Psoas muscle (tissue), 8 donors: ENCODE data around the gene SPDL1. TPM values are rescaled to one million over a fixed set of nuclear protein-coding genes. Genes with fewer than 3 reads are reported as not detected.

Experiments
- ATAC-seq, 4 donors: fragments of 200-7000 bp; cut with Tn5 transposase; one replicate each; pipeline ENCODE4 v1.9.1; 2020; ENCODE audit warnings: moderate library complexity in 3 of 4, mild to moderate bottlenecking in 2 of 4
- DNase-seq, 2 donors: peaks; one replicate each; pipeline ENCODE4 v3.0.0-alpha.2; 2020
- H3K27ac ChIP-seq: fragments of 200-600 bp; one replicate; pipeline ENCODE4 v1.8.0; 2022
- H3K27me3 ChIP-seq, 3 donors: fragments of 200-600 bp in 1 of 3; one replicate each; pipeline versions ENCODE4 v1.6.1 to v1.8.0; 2013 to 2022; ENCODE audit warnings: low read length in 2 of 3, mild to moderate bottlenecking in 2 of 3, moderate library complexity in 1 of 3; ENCODE audit not compliant: insufficient read depth in 3 of 3
- H3K36me3 ChIP-seq, 2 donors: fragments of 200-600 bp in 1 of 2; one replicate each; pipeline versions ENCODE4 v1.6.1 to v1.8.0; 2013 to 2022; ENCODE audit warnings: low read depth in 1 of 2, mild to moderate bottlenecking in 1 of 2, moderate library complexity in 1 of 2; ENCODE audit not compliant: insufficient read depth in 1 of 2
- H3K4me1 ChIP-seq: fragments of 200-600 bp; one replicate; pipeline ENCODE4 v1.8.0; 2022
- H3K4me3 ChIP-seq: fragments of 200-600 bp; one replicate; pipeline ENCODE4 v1.8.0; 2022; ENCODE audit warnings: mild to moderate bottlenecking
- H3K9me3 ChIP-seq: fragments of 200-600 bp; one replicate; pipeline ENCODE4 v1.8.0; 2022
- whole genome bisulfite sequencing, 3 donors: extraction: QIAGEN DNeasy Blood & Tissue Kit; methylation state at CpG; one replicate each; pipeline versions ENCODE4 v1.1.6 to v1.1.7; 2013; 5-methylcytosine and 5-hydroxymethylcytosine counted together
- intact Hi-C, 2 donors: fragments of 100-400 bp; cut with DNase I; formaldehyde crosslinking; loops; one replicate each; pipeline versions ENCODE4 v1.11.0 to v1.14.2; 2022
- polyA plus RNA-seq, 3 donors: library from polyadenylated mRNA; stranded (reverse); fragments of 200-250 nt; gene quantifications; one replicate each; pipeline ENCODE4 v1.2.3, GENCODE V29; 2013
- total RNA-seq, 4 donors: library from RNA; stranded (reverse); fragmentation: NEBNext Ultra II Directional in 2 of 4; extraction: Animal tissue kit (Norgen Biotek cat#: 25700) in 2 of 4; gene quantifications; one replicate each; pipeline versions ENCODE4 v1.2.1 to v1.2.4, GENCODE V29; 2021 to 2023
- TF ChIP-seq, protein P1 (sequence below): fragments of 200-600 bp; IDR thresholded peaks from one replicate; pipeline ENCODE4 v1.8.0; 2022; ENCODE audit warnings: antibody characterized with exemption
- donor health status: healthy with polysubstance abuse.
- donor health status: DM: no; HTN: no; CAD: no; lungs with moderate emphysema.
- donor health status: Bipolar disorder and iron deficiency.
- donor health status: healthy.
- donor health status: DM: yes; HTN: yes; CAD: no.
- donor health status: DM: no; HTN: no; CAD: no.
- donor health status: DM: no; HTN: no; CAD: no.
- donor health status: DM: yes; HTN: yes; CAD: no.

Gene SPDL1
- total and polyA plus RNA-seq, 7 donors = 1.7 to 6.3 (median 2.8) TPM

DNA sequence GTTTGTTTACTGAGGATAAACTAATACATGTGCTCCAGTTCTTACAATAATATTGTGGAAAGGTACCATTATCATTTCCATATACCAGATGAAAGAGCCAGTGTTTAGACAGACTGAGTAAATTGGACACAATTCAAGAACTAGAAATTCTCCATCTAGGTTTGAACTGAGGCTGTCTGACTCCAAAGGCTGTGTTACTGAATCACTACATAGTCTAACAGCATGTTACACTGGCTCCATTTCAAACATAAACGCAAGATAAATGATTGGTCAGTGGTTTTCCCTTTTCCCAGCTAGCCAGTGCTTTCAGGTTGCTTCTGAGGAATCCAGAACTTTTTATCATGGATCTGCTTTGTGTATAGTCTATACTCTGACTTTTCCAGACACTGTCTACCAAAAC lies 8.1 kb downstream of the SPDL1 start:
- Histone ChIP-seq H3K36me3 (peaks cover 9 to 82% of the 10 kb centered on the region in 2 donors), H3K27ac (no peak overlapping the region), H3K9me3 (no peaks in the 10 kb centered on the region), H3K4me1 (no peaks in the 10 kb centered on the region), H3K4me3 (no peak overlapping the region), H3K27me3 (no peaks in the 10 kb centered on the region)
- TF ChIP-seq, protein P1, sequence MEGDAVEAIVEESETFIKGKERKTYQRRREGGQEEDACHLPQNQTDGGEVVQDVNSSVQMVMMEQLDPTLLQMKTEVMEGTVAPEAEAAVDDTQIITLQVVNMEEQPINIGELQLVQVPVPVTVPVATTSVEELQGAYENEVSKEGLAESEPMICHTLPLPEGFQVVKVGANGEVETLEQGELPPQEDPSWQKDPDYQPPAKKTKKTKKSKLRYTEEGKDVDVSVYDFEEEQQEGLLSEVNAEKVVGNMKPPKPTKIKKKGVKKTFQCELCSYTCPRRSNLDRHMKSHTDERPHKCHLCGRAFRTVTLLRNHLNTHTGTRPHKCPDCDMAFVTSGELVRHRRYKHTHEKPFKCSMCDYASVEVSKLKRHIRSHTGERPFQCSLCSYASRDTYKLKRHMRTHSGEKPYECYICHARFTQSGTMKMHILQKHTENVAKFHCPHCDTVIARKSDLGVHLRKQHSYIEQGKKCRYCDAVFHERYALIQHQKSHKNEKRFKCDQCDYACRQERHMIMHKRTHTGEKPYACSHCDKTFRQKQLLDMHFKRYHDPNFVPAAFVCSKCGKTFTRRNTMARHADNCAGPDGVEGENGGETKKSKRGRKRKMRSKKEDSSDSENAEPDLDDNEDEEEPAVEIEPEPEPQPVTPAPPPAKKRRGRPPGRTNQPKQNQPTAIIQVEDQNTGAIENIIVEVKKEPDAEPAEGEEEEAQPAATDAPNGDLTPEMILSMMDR = no peak
- no peak for DNase-seq
- intact Hi-C loops = no loop called here
- 0 to 56% (median 51%) methylated on average over 1 of the region's 1 CpG for WGBS, 3 donors
- ATAC-seq = no peak

DNA sequence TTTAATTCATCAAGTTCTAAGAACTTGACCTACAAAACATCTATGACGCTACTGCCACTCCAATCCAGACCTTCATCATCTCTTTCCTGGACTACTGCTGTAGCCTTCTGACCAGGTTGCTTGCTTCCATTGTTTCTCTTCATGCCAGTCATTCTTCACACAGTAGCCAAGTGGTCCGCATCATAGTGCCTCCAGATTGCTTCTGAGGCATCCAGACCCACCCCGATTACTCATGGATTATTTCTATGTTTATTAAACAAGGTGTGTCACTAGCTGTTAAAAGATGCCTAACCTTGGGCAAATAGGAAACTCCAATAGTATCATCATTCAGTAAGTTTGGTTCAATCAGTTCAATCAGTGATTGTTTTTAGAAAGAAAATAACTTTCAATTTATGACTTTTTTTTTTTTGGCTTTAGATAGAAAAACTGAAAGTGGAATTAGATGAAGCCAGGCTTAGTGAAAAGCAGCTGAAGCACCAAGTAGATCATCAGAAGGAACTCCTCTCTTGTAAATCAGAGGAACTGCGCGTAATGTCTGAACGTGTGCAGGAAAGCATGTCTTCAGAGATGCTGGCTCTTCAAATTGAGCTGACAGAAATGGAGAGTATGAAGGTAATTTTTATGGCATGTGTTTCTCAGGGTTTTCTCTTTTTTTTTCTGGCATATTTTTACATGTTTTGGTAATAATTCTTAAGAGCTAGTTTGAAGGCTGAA lies 9.5 kb downstream of the SPDL1 start:
- Histone ChIP-seq H3K27ac (no peak overlapping the region), H3K4me3 (no peak overlapping the region), H3K27me3 (no peaks in the 10 kb centered on the region), H3K9me3 (no peaks in the 10 kb centered on the region), H3K4me1 (no peaks in the 10 kb centered on the region), H3K36me3 (peaks cover 9 to 97% of the 10 kb centered on the region in 2 donors)
- intact Hi-C loops = no loop called here
- ATAC-seq (no peak), DNase-seq (no peak)
- WGBS, 3 donors = 95 to 96% (median 96%) methylated on average over 6 of the region's 6 CpGs
- TF ChIP-seq, protein P1 = no peak

DNA sequence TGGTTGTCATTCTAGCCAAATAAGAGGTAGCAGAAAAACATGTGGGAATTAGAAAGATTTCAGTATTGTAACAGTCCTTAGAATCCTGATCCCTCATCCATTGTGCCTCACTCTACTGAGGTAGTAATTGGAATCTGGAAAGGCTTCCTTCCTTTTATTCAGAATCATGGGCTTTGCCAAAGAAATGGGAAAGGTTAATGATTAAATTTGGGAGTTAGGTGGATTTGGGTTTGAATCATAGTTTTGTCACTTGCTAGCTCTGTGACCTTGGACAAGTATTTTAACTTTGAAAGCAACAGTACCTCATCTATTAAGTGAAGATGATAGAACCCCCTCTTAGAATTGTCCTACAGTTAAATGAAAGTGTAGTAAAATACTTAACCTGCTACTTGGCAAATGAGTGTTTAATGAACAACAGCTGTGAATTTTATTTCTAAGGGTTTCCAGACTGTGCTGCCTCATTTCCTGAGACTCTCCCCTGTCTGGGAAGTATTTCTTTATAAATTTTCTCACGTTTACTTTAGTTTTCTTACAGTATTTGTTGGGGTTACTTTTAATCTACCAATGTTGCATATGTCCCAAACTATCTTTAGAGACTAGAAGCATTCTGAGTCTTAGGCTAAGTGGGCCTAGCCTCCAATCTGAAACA lies 11.7 kb downstream of the SPDL1 start:
- WGBS, 3 donors = 73 to 91% (median 84%) methylated on average over 1 of the region's 1 CpG
- ATAC-seq = no peak

DNA sequence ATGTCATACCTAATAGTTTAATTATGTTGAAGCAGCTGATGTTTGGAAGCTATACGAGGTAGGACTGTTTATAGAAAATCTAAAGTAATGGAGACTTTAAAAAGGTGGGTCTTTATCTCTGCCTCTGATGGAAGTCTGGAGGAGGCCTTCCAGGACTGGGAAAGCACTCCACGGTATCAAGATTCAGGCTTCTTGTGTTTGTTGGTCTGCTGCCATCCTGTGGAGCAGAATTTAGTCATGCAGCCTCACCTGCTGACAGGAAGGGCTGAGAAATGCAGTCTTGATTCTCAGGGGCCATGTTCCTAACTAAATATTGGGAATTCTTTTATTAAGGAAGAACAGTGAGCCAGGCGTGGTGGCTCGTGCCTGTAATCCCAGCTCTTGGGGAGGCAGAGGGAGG lies 15.9 kb downstream of the SPDL1 start:
- H3K27ac ChIP-seq = no peak overlapping the region
- TF ChIP-seq, protein P1 = no peak
- H3K9me3 ChIP-seq = no peaks in the 10 kb centered on the region
- intact Hi-C loops = no loop called here
- 85 to 96% (median 86%) methylated on average over 4 of the region's 4 CpGs for WGBS, 3 donors
- no peaks in the 10 kb centered on the region for H3K27me3 ChIP-seq
- ATAC-seq = no peak
- no peak overlapping the region for H3K4me3 ChIP-seq
- peaks cover 3 to 99% of the 10 kb centered on the region in 2 donors for H3K36me3 ChIP-seq
- no peaks in the 10 kb centered on the region for H3K4me1 ChIP-seq
- DNase-seq = no peak

More for the DNA sequence above, 11.7 kb downstream of the SPDL1 start:
- H3K4me1 ChIP-seq = no peaks in the 10 kb centered on the region
- H3K27me3 ChIP-seq = no peaks in the 10 kb centered on the region
- no peak overlapping the region for H3K4me3 ChIP-seq
- no peaks in the 10 kb centered on the region for H3K9me3 ChIP-seq
- H3K36me3 ChIP-seq = peaks cover 3 to 97% of the 10 kb centered on the region in 2 donors
- H3K27ac ChIP-seq = no peak overlapping the region
- TF ChIP-seq, protein P1 = no peak
- intact Hi-C loops = no loop called here
- no peak for DNase-seq
